GM18520 (cell line): ENCODE results near the gene ATP6V1G3.
"Not testable (repeated sequence)": the region's sequence is repeated elsewhere in the genome, so short reads cannot be mapped to it uniquely, and the experiment has no call there.

Source experiments
- ATAC-seq: cut with Tn5 transposase; IDR thresholded peaks from one replicate; pipeline ENCODE4 v1.9.1; 2021; ENCODE audit not compliant: unreplicated experiment

Gene ATP6V1G3

DNA sequence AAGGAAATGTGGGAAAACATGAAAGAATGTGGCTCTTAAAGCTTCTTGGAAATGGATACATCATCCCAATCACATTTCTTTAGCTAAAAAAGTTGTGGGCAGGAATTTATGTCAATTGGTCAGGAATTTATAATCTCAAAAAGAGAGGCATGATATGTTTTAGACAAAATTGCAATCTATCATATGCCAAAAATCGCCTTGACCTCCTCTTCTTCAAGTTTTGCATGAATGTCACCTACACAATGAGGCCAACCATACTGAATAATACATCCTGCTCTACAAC is 42.4 kb downstream of the ATP6V1G3 start:
- ATAC-seq: no peak

DNA sequence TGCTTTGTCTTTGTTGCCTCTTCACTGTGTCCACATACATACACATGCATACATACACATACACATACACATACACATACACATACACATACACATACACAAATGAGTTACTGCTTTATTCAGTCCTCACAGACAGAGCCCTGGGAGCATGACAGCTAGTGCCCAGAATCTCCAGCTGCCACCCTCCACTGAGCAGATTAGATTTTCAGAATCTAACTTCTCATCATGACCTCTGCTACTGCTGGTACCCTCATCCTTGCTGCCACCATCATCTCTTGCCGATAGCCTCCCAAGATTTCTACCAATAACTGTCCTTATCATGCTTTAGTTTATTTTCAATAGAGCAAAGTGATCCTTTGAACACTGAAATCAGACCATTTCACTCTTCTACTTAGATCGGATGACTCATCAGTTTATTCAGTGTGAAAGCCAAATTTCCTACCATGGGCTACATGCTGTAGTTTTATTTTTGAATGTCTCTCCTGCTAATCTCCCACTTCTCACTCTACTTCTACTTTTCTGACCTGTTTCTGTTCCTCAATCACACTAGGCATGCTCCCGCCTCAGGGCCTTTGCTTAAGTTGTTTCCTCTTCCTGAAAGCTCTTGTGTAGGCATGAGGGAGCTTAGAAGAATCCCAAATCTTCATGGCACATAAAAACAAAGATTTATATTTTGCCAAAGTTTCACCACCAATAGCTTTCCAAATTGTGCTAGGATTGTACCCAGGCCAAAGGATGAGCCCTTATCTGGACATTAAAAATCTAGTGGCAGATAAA is 43.0 kb downstream of the ATP6V1G3 start:
- ATAC-seq: no peak

DNA sequence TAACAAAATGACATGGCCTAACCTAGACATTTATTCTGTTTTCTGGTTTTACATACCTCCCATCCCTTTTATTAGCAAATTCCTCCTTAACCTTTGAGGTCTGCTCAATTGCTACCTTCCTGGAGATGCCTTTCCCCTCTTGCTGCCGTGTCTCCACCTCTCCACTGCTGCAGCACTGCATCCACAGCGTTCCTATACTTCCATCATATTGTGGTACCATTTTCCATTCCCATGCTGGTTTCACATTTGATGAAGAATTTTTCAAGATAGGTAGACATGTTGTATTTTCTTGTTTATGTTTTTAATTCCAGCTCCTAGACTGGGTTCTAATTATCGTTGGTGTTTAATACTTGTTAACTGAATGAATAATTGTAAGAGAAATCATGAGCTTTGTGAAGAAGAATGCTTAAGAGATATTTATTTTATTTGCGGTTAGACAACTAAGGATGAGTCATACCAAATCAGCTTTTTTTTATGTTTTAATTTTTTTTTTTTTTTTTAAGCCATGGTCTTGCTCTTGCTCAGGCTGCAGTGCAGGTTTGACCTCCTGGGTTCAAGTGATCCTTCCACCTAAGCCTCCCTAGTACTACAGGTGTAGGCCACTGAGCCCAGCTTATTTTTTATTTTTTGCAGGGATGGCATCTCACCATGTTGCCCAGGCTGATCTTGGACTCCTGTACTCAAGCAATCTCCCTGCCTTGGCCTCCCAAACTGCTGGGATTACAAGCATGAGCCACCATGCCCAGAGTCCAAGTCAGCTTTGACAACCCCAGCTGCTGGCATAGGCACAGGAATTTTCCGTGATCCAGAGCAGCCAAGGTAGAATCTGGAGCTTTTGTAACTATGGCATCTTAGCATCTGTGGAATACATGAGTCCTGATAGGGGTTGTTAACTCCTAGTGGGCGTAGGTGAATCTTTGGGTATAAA is 44.0 kb downstream of the ATP6V1G3 start:
- no peak for ATAC-seq

DNA sequence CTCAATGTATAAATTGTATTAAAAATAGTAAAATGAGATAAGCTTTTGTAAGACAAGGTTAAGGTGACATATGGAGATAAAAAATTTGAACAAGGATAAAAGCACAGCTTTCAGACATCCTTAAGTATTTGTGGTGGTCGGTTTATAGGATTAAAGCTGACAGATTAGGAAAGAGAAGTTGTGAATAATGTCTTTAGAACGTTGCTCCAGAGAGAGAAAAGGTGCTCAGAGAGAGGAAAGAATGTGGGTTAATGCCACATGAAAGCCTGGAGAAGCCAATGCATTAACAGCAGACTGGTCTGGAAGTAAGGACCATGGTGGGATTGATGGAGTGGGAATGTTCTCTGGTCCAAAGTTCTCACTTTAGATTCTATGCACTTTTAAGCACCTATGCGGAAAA is 44.8 kb downstream of the ATP6V1G3 start:
- ATAC-seq: no peak

DNA sequence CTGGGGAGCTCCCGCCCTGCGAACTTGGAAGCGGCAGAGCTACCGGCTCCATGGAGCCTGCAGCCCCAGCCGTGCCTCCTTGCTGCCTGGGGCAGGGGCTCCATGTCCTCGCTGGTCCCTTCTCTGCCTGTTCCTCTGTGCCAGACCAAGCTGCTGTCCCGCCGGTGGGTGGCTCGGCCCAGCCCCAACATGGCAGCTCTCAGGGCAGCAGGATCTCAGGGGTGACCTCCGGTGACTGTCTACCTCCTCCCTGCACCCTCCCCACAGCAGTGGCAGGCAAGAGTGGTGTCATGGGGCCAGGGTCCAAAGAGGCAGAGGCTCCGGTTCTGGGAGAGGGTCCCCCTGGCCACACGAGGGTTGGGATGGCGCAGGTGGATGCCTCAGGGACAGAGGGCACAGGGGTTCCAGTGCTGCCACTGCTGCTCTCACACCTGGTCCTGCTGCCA is 45.8 kb downstream of the ATP6V1G3 start:
- no peak for ATAC-seq

DNA sequence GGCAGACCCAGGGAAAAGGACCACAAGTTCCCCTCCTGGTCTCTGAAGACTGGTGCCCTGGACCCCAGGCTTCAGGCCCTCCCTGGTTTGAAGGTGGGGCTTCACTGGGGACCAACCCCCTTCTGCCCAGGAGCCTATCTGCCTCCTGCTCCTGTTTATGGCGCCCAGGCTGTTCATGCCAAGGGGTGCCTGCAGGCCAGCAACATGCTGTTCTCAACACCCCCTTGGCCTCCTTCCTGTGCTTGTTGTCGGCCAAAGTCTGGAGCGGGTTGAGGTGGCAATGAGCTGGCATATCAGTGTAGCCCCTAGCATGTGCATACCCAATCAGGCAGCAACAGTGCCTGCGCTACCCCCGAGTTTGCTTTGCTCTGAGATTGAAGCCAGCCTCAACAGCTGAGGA is 46.3 kb downstream of the ATP6V1G3 start:
- ATAC-seq: no peak

DNA sequence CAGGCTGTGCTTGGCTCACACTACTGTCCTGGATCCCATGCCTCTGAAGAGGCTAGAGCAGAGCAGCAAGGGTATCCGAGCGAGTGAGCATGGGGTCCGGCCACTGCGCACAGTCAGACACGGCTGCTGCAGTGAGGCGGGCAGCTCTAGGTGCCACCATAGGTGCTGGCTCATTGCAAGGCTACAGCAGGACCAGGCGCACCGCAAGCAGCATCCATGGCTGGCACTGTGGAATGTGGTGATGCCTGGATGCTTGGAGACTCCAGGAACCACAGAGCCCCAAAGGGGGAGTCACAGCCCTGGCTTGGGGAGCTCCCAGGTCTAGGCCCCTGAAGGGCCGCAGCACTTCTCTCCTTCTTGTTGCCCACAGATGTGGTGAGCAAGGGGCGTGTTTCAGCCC is 47.2 kb downstream of the ATP6V1G3 start:
- ATAC-seq: no peak

DNA sequence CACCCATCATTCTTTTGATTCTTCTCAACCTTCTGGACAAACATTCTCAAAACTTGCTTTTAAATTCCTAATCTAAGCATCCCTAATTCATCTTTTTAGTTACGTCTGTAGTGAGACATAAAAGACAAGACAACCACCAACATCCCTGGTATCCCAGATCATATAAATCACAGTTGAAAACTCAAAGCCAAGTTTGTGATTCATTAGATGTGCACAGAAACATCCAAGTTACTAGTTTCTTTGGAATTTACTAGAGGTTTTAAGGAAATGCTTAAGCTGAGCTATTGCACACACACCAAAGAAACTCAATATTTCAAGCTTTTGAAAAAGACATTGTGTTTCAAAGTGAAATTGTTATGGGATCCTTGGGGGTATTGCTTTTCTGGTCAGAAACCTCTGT is 47.6 kb downstream of the ATP6V1G3 start:
- no peak for ATAC-seq

DNA sequence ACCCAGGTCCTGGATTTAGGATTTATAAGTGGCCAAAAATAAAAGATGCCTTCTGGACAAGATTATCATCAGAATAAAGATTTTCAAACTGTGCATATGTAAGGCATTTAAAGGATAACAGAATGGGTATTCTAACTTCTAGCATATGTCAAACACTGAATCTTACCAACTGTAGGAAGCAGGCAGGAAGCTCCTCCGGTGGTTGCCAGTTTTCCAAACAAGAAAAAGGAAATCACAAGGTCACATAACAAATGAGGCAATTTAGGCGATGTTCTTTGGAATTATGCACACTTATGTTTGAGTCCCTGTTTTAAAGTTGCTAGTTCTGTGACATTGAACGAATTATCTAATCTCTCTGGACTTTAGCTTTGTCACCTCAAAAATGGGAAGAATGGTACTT is 48.9 kb downstream of the ATP6V1G3 start:
- ATAC-seq: no peak

DNA sequence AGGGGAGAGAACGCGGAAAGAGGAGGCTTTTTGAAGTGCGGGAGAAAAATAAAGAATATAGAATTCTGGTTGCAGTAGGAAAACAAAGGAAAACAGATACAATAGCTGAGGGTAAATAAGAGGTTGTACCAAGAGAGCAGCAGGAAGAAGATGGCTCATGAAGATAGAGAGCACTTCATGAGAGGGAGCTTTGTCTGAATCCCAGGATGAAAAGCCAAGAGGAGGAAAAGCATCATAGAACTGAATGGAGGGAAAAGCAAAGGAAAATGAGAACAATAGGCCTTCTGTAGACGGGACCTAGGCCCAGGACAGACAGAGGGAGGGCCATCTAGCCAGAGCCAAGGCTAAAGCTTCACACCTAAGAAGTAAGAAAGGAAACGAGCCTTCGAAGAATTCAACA is 49.5 kb downstream of the ATP6V1G3 start:
- ATAC-seq: no peak

DNA sequence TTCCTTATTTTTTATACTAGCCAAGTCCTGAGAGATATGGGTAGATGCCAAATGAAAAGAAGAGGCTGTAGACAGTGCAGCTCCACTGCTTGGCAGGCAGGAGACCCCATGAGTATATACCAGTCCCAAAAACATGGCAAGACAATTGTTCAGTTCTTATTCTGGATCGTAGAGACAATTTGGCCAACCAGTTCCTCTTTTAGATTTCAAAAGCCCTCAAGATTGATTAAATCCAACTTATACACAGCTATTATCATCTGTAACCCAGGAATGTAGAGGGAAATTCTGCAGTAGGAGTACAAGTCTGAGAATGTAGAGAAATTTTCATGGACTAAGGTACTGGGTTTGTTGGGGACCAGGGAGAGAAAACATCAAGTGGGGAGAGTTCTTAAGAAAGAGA is 50.3 kb downstream of the ATP6V1G3 start:
- ATAC-seq: no peak

DNA sequence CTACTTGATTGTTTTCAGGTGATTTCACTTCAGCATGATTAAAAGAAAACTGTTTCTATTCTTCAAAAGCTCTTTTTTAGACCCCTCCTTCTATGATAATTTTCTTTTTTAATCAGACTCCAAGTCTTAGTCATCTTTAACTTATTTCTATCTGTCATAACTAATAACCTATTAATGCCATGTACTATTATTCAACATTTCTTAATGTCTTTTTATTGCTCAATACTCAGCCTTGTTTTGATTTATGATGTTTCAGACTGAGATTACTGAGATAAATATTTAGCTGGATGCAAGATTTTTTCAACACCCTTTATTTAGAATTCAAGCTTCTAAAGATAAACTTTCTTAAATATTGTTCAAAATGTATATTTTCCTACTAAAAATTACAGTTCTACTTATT is 53.6 kb downstream of the ATP6V1G3 start:
- no peak for ATAC-seq

DNA sequence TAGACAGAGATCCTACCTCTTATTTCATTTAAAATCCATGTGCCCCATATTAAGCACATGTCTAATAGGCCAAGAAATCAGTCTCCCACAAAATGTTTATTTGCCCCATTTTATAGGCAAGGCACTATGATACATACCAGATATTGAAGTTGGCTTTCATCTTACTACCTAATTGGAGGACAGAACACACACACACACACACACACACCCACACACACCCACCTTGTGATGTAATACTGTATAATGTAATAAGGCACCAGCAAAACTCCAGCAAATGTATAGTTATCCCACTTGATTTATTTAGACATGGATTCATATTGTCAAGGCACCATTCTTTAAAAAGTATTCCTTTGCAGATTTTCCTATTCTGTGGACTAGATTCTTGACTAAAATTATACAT is 56.8 kb downstream of the ATP6V1G3 start:
- ATAC-seq: no peak

DNA sequence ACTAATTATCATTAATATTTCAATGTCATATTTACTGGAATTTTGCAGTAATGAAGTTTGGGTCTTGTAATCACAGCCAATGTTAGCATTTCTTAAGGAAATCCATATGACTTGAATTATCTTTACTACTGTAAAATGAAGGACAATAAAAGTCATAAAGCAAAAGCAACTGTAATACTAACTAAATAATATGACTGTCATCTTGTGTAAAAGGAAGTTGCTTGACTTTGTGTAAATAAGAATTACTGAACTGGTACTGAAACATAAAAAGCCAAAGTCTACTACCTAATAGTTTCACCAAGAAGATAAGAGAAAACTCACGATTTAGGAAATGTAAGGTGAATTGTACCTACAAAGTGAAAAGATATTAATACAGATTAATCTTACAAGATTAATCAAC is 57.5 kb downstream of the ATP6V1G3 start:
- ATAC-seq: no peak

DNA sequence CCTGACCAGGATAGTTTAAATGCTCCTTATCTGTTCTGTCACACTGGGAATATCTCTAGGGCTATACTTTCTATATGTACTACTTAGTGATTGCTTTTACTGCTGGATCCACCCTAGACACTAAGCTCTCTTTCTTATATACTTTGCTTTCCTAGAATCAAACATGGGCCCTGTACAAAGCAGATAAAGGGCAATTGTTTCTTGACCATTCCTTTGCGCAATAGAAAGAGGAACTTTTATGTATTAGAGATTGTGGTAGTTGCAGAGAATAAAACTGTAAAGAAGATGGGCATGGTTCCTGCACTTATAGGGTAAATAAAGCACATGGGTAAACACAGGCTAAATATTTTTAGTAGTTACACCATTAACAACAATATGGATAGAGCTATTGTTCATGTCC is 58.8 kb downstream of the ATP6V1G3 start:
- no peak for ATAC-seq

DNA sequence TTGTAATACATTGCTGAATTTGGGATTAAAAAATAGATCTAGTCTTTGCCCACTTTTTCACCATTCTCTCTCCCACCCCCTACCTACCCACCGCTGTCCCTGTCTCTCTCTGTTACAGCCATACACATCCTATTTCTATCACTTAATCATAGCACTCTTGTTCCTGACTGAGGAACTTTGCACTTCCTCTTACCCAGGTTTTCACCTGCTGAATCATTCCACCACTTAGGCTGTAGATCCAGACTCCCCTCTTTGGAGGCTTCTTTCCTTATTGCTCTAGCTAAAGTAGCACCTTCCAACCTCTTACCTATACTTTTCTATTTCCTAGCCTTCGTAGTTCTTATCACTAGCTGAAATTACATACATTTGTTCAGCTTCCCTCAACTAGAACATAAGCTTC is 59.6 kb downstream of the ATP6V1G3 start:
- no peak for ATAC-seq

DNA sequence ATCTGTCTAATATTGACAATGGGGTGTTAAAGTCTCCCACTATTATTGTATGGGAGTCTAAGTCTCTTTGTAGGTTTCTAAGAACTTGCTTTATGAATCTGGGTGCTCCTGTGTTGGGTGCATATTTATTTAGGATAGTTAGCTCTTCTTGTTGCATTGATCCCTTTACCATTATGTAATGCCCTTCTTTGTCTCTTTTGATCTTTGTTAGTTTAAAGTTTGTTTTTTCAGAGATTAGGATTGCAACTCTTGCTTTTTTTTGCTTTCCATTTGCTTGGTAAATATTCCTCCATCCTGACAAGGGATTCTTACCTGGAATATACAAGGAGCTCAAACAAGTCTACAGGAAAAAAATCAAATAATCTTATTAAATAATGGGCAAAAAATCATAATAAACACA is 63.1 kb downstream of the ATP6V1G3 start:
- ATAC-seq: not testable (repeated sequence)
